GM12878 (cell line): ENCODE measurements around the gene SYNGAP1. TPM values are rescaled to one million over a fixed set of nuclear protein-coding genes. Genes with fewer than 3 reads are reported as not detected.

Experiments used
- ATAC-seq: fragments of 200-7000 bp; cut with Tn5 transposase; 3 replicates; pipeline ENCODE4 v1.9.1; 2020; ENCODE audit warnings: mild to moderate bottlenecking, moderate library complexity
- BruUV-seq: library from RNA; stranded (reverse); fragments of 400-500 nt; replicated peaks from 2 replicates; lab custom pipeline; 2021; lab: Mats Ljungman, UMichigan
- CTCF ChIA-PET: fragments of 300-600 bp; sonication (Branson Sonifier 250); formaldehyde crosslinking; extraction: SDS; loops from one replicate; lab custom pipeline; 2021; ENCODE audit warnings: inconsistent platforms; lab: Yijun Ruan, JAX
- POLR2A ChIA-PET: fragments of 350-600 bp; formaldehyde crosslinking; extraction: SDS; loops from one replicate; lab custom pipeline; 2021; ENCODE audit warnings: inconsistent platforms; lab: Charles Lee
- RAD21 ChIA-PET: fragments of 300-600 bp; sonication (Branson Sonifier 250); formaldehyde crosslinking; loops from one replicate; lab custom pipeline; 2023; ENCODE audit warnings: antibody characterized with exemption; ENCODE audit not compliant: unreplicated experiment; lab: Charles Lee
- SMC1A ChIA-PET: fragments of 300-600 bp; sonication (Branson Sonifier 250); formaldehyde crosslinking; loops from one replicate; lab custom pipeline; 2023; ENCODE audit not compliant: unreplicated experiment, uncharacterized antibody; lab: Charles Lee
- DNase-seq: peaks from one replicate; pipeline ENCODE4 v3.0.0-alpha.2; 2011; ENCODE audit warnings: low read depth, low spot score
- FAIRE-seq: peaks from 3 replicates; lab custom pipeline; 2011; peaks lifted over from hg19 to GRCh38; lab: Jason Lieb, UNC
- H2AFZ ChIP-seq: 2 replicates; pipeline ENCODE4 v1.6.0; 2011; ENCODE audit warnings: low read depth, low read length, control low read depth; ENCODE audit not compliant: control insufficient read depth
- H3K27ac ChIP-seq: 2 replicates; pipeline ENCODE4 v1.5.1; 2011; ENCODE audit warnings: control low read depth; ENCODE audit not compliant: control insufficient read depth, insufficient read depth
- H3K27me3 ChIP-seq, 2 experiments: replicated peaks in 1 of 2; 2 replicates each; pipeline versions ENCODE4 v1.6.0 to v1.6.1; 2011; ENCODE audit warnings: low read length in 1 of 2; ENCODE audit not compliant: control insufficient read depth in 2 of 2, insufficient read depth in 2 of 2
- H3K36me3 ChIP-seq, 2 experiments: 2 replicates each; pipeline ENCODE4 v1.5.1; 2011; ENCODE audit warnings: low read length in 1 of 2; ENCODE audit not compliant: control insufficient read depth in 2 of 2, insufficient read depth in 2 of 2
- H3K4me1 ChIP-seq: 2 replicates; pipeline ENCODE4 v1.6.1; 2011; ENCODE audit warnings: mild to moderate bottlenecking, low read length, moderate library complexity, mixed read lengths; ENCODE audit not compliant: control insufficient read depth, insufficient read depth
- H3K4me2 ChIP-seq: 2 replicates; pipeline ENCODE4 v1.6.0; 2011; ENCODE audit warnings: control low read depth; ENCODE audit not compliant: control insufficient read depth, insufficient read depth
- H3K4me3 ChIP-seq: fragments of 200-600 bp; sonication (generic); 2 replicates; pipeline ENCODE4 v1.5.1; 2016
- H3K79me2 ChIP-seq: 2 replicates; pipeline ENCODE4 v1.6.0; 2011; ENCODE audit warnings: low read length; ENCODE audit not compliant: control insufficient read depth, insufficient read depth
- H3K9ac ChIP-seq: 2 replicates; pipeline ENCODE4 v1.8.0; 2011; ENCODE audit warnings: low read length, control low read depth, mixed read lengths; ENCODE audit not compliant: control insufficient read depth, insufficient read depth
- H3K9me3 ChIP-seq: replicated peaks from 3 replicates; pipeline ENCODE4 v1.5.1; 2011; ENCODE audit warnings: mild to moderate bottlenecking, low read length; ENCODE audit not compliant: control insufficient read depth, insufficient read depth
- H4K20me1 ChIP-seq: 2 replicates; pipeline ENCODE4 v1.6.0; 2011; ENCODE audit not compliant: control insufficient read depth, insufficient read depth
- ATF2 ChIP-seq: IDR thresholded peaks from 2 replicates; pipeline ENCODE4 v1.6.1; 2012; ENCODE audit warnings: low read length, inconsistent platforms
- CHD4 ChIP-seq: fragments of 200-600 bp; sonication (generic); IDR thresholded peaks from 2 replicates; pipeline ENCODE4 v1.6.1; 2016; ENCODE audit warnings: mild to moderate bottlenecking
- CREB1 ChIP-seq: IDR thresholded peaks from 2 replicates; pipeline ENCODE4 v1.6.1; 2012; ENCODE audit warnings: low read depth, mild to moderate bottlenecking, inconsistent platforms
- ESRRA ChIP-seq: IDR thresholded peaks from 2 replicates; pipeline ENCODE4 v1.6.1; 2012; ENCODE audit warnings: mild to moderate bottlenecking, low read length, improper control_type of control experiment
- IRF5 ChIP-seq: fragments of 450-650 bp; IDR thresholded peaks from 2 replicates; pipeline ENCODE4 v1.6.1; 2017; ENCODE audit warnings: borderline replicate concordance
- LARP7 ChIP-seq: fragments of 450-650 bp; IDR thresholded peaks from 2 replicates; pipeline ENCODE4 v1.6.1; 2017; ENCODE audit warnings: mild to moderate bottlenecking
- NKRF ChIP-seq: fragments of 450-650 bp; conservative IDR thresholded peaks from 2 replicates; pipeline ENCODE4 v1.6.1; 2017; ENCODE audit warnings: mild to moderate bottlenecking, moderate library complexity
- NR2C2 ChIP-seq: IDR thresholded peaks from 2 replicates; pipeline ENCODE4 v1.6.1; 2011; ENCODE audit warnings: borderline replicate concordance, low read depth; ENCODE audit not compliant: control insufficient read depth, insufficient read length
- RFX5 ChIP-seq: IDR thresholded peaks from 2 replicates; pipeline ENCODE4 v1.6.1; 2011; ENCODE audit warnings: low read depth, low read length, improper control_type of control experiment
- SIN3A ChIP-seq: IDR thresholded peaks from 2 replicates; pipeline ENCODE4 v1.6.1; 2012; ENCODE audit warnings: low read depth, low read length, improper control_type of control experiment
- SUPT20H ChIP-seq: IDR thresholded peaks from 2 replicates; pipeline ENCODE4 v1.6.1; 2011; ENCODE audit warnings: low read depth, mild to moderate bottlenecking, low read length, moderate library complexity, borderline replicate concordance; ENCODE audit not compliant: control insufficient read depth
- TCF7 ChIP-seq: IDR thresholded peaks from 2 replicates; pipeline ENCODE4 v1.6.1; 2014; ENCODE audit warnings: antibody characterized with exemption, borderline replicate concordance
- YY1 ChIP-seq: IDR thresholded peaks from 2 replicates; pipeline ENCODE4 v1.6.1; 2011; ENCODE audit warnings: low read depth, mild to moderate bottlenecking, low read length
- ZNF274 ChIP-seq: IDR thresholded peaks from one replicate; pipeline ENCODE4 v1.8.0; 2011; ENCODE audit not compliant: insufficient read length, insufficient read depth
- WGBS: methylation state at CpG from one replicate; pipeline ENCODE4 v1.1.6; 2016; ENCODE audit warnings: low lambda C conversion rate; ENCODE audit not compliant: insufficient replicate concordance, insufficient coverage; ENCODE audit errors: missing lambda C conversion rate; 5-methylcytosine and 5-hydroxymethylcytosine counted together
- in situ Hi-C: fragments of 300-500 bp; cut with MboI; formaldehyde crosslinking; loops from 9 replicates; pipeline ENCODE4 v1.14.3; 2018; ENCODE audit warnings: mixed read lengths
- intact Hi-C: fragments of 100-400 bp; cut with micrococcal nuclease; formaldehyde crosslinking; loops from one replicate; pipeline ENCODE4 v1.14.2; 2022; ENCODE audit not compliant: unreplicated experiment
- polyA plus RNA-seq, 11 experiments: library from polyadenylated mRNA; depleted of rRNA in 4 of 11; unstranded in 6 of 11; stranded (reverse) in 5 of 11; fragments of >200 nt; fragmentation: Nextera tagmentation in 4 of 11; fragmentation: Illumina TruSeq in 1 of 11; extraction: Ambion mirVana in 4 of 11; extraction: Trizol in 1 of 11; gene quantifications; 1 replicate in 1 of 11; 2 replicates in 10 of 11; pipeline versions ENCODE4 v1.2.1 to v1.2.3, GENCODE V29; 2011 to 2016; ENCODE audit warnings: inconsistent platforms in 2 of 11, missing spikeins in 2 of 11, low read depth in 1 of 11
- total RNA-seq, 4 experiments: library from RNA; depleted of rRNA in 3 of 4; stranded (reverse); fragments of >200 nt in 3 of 4; fragmentation: Illumina TruSeq in 1 of 4; extraction: Trizol in 1 of 4; gene quantifications; 2 replicates each; pipeline versions ENCODE4 v1.2.1 to v1.2.3, GENCODE V29; 2013 to 2021
- TF ChIP-seq, protein P1 (sequence below): fragments of 450-650 bp; formaldehyde crosslinking; IDR thresholded peaks from 2 replicates; pipeline ENCODE4 v1.4.0; 2022; ENCODE audit warnings: mild to moderate bottlenecking, moderate library complexity

SYNGAP1 gene
- total and polyA plus RNA-seq, 10 of the 15 experiments (the other 5 are each of a cell fraction or from before 2014, with no cell fraction given), result 0.05 to 9.2 (median 1.2) TPM

DNA sequence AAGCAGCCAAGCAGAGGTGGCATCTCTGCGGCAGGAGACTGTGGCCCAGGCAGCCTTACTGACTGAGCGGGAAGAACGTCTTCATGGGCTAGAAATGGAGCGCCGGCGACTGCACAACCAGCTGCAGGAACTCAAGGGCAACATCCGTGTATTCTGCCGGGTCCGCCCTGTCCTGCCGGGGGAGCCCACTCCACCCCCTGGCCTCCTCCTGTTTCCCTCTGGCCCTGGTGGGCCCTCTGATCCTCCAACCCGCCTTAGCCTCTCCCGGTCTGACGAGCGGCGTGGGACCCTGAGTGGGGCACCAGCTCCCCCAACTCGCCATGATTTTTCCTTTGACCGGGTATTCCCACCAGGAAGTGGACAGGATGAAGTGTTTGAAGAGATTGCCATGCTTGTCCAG lies 15.0 kb upstream of the SYNGAP1 start:
- DNase-seq, result no peak
- Histone ChIP-seq H3K9me3 (no peaks in the 10 kb centered on the region), H4K20me1 (no peaks in the 10 kb centered on the region), H2AFZ (no peak overlapping the region), H3K4me3 (no peak overlapping the region)
- WGBS, result 87% methylated on average over 17 of the region's 17 CpGs
- SMC1A ChIA-PET, result no interaction called here
- in situ Hi-C loops, result no loop called here
- TF ChIP-seq IRF5, result no peak
- no peak for TF ChIP-seq CHD4
- no peak for TF ChIP-seq ZNF274
- TF ChIP-seq, protein P1, sequence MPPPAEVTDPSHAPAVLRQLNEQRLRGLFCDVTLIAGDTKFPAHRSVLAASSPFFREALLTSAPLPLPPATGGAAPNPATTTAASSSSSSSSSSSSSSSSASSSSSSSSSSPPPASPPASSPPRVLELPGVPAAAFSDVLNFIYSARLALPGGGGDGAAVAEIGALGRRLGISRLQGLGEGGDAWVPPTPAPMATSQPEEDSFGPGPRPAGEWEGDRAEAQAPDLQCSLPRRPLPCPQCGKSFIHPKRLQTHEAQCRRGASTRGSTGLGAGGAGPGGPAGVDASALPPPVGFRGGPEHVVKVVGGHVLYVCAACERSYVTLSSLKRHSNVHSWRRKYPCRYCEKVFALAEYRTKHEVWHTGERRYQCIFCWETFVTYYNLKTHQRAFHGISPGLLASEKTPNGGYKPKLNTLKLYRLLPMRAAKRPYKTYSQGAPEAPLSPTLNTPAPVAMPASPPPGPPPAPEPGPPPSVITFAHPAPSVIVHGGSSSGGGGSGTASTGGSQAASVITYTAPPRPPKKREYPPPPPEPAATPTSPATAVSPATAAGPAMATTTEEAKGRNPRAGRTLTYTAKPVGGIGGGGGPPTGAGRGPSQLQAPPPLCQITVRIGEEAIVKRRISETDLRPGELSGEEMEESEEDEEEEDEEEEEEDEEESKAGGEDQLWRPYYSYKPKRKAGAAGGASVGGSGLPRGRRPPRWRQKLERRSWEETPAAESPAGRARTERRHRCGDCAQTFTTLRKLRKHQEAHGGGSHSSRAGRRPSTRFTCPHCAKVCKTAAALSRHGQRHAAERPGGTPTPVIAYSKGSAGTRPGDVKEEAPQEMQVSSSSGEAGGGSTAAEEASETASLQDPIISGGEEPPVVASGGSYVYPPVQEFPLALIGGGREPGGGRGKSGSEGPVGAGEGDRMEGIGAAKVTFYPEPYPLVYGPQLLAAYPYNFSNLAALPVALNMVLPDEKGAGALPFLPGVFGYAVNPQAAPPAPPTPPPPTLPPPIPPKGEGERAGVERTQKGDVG (CRISPR knock-in tag), result no peak
- no peak for TF ChIP-seq RFX5
- no peak for TF ChIP-seq ESRRA
- TF ChIP-seq NKRF, result no peak
- no peak for TF ChIP-seq ATF2
- TF ChIP-seq YY1, result no peak
- no peak for TF ChIP-seq LARP7
- no peak for TF ChIP-seq CREB1
- no peak for TF ChIP-seq NR2C2
- TF ChIP-seq SIN3A, result no peak
- TF ChIP-seq TCF7, result no peak
- TF ChIP-seq SUPT20H, result no peak
- TF ChIP-seq, all 136 proteins: peak for 0
- ChIA-PET RAD21 (no interaction called here), POLR2A (no interaction called here), CTCF (interaction anchor here (1.4 kb wide), 1 partner anchor 91 kb away, joined by 4 read pairs; the partner anchor contains the start of gene TAPBP)
- H3K9ac ChIP-seq, result no peak overlapping the region
- H3K4me2 ChIP-seq, result no peak overlapping the region
- peaks cover 7% of the 10 kb centered on the region; the same call in 1 of the 2 replicates for H3K4me1 ChIP-seq
- ATAC-seq (no peak), FAIRE-seq (no peak)
- intact Hi-C loops, result no loop called here
- H3K36me3 ChIP-seq, result peaks cover 33 to 34% of the 10 kb centered on the region in 2 experiments
- BruUV-seq, result no TSS peak
- no peaks in the 10 kb centered on the region for H3K27me3 ChIP-seq
- H3K27ac ChIP-seq, result no peak overlapping the region
- H3K79me2 ChIP-seq, result no peaks in the 10 kb centered on the region
